ENCODE measurements around the gene DOCK2. TPM values are rescaled to one million over a fixed set of nuclear protein-coding genes. Genes with fewer than 3 reads are reported as not detected.

Gene DOCK2
- total RNA-seq, 1 experiment from 2014 or later = 1.4 TPM

DNA sequence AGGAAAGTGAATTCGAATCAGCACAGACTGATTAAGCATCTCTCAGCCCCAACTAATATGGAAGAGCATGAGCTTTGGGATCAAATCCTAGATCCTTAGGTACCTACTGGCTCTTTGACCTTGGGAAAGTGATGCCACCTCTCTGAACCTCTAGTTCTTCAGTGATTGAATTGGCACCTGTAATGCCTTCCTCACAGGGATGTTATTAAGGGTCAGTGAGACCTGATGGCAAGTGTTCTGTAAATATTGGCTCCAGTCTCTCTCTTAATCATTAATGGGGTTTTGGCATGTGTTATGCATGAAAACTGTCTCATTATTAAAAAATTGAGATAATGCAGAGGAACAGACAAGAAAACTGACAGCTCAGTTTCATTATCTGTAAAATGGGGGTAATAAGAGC is 227.4 kb downstream of the DOCK2 start:
- Histone ChIP-seq H3K4me1 (ENCODE audit: control insufficient read depth, insufficient read depth, low read length) (no peaks in the 10 kb centered on the region), H3K36me3 (ENCODE audit: control insufficient read depth, insufficient read depth, low read length) (no peaks in the 10 kb centered on the region), H3K27ac (ENCODE audit: low read length) (no peak overlapping the region), H3K9me3 (ENCODE audit: control insufficient read depth, insufficient read depth, low read depth, low read length) (no peaks in the 10 kb centered on the region), H3K4me3 (ENCODE audit: low read depth in 2 of 2, low read length in 2 of 2) (no peak overlapping the region), H3K27me3 (ENCODE audit: control insufficient read depth, insufficient read depth, low read length) (no peaks in the 10 kb centered on the region)
- intact Hi-C loops (cut with micrococcal nuclease; ENCODE audit: unreplicated experiment) (no loop called here), in situ Hi-C loops (cut with HindIII; ENCODE audit: low pct_unique_long_range_greater_than_20kb, low sequenced_read_pairs) (no loop called here)
- ChIA-PET CTCF (no interaction called here), POLR2A (no interaction called here)
- DNase-seq (ENCODE audit: low read depth, low spot score) (no peak), ATAC-seq (no peak)
- BruUV-seq (replicated peaks) = no TSS peak
- TF ChIP-seq, protein P1, sequence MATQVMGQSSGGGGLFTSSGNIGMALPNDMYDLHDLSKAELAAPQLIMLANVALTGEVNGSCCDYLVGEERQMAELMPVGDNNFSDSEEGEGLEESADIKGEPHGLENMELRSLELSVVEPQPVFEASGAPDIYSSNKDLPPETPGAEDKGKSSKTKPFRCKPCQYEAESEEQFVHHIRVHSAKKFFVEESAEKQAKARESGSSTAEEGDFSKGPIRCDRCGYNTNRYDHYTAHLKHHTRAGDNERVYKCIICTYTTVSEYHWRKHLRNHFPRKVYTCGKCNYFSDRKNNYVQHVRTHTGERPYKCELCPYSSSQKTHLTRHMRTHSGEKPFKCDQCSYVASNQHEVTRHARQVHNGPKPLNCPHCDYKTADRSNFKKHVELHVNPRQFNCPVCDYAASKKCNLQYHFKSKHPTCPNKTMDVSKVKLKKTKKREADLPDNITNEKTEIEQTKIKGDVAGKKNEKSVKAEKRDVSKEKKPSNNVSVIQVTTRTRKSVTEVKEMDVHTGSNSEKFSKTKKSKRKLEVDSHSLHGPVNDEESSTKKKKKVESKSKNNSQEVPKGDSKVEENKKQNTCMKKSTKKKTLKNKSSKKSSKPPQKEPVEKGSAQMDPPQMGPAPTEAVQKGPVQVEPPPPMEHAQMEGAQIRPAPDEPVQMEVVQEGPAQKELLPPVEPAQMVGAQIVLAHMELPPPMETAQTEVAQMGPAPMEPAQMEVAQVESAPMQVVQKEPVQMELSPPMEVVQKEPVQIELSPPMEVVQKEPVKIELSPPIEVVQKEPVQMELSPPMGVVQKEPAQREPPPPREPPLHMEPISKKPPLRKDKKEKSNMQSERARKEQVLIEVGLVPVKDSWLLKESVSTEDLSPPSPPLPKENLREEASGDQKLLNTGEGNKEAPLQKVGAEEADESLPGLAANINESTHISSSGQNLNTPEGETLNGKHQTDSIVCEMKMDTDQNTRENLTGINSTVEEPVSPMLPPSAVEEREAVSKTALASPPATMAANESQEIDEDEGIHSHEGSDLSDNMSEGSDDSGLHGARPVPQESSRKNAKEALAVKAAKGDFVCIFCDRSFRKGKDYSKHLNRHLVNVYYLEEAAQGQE (IDR thresholded peaks at IDR 0.05; ENCODE audit: insufficient read depth in 1 of 2, low read depth in 2 of 2, low read length in 1 of 2) = no peak
- no peak for TF ChIP-seq TCF7L2 (IDR thresholded peaks at IDR 0.05; ENCODE audit: low read depth, low read length)
- TF ChIP-seq POLR2AphosphoS5 (IDR thresholded peaks at IDR 0.05; ENCODE audit: low read depth, low read length) = no peak
- TF ChIP-seq, protein P2, sequence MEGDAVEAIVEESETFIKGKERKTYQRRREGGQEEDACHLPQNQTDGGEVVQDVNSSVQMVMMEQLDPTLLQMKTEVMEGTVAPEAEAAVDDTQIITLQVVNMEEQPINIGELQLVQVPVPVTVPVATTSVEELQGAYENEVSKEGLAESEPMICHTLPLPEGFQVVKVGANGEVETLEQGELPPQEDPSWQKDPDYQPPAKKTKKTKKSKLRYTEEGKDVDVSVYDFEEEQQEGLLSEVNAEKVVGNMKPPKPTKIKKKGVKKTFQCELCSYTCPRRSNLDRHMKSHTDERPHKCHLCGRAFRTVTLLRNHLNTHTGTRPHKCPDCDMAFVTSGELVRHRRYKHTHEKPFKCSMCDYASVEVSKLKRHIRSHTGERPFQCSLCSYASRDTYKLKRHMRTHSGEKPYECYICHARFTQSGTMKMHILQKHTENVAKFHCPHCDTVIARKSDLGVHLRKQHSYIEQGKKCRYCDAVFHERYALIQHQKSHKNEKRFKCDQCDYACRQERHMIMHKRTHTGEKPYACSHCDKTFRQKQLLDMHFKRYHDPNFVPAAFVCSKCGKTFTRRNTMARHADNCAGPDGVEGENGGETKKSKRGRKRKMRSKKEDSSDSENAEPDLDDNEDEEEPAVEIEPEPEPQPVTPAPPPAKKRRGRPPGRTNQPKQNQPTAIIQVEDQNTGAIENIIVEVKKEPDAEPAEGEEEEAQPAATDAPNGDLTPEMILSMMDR (IDR thresholded peaks at IDR 0.05) = no peak
- no peak for TF ChIP-seq SIN3A (IDR thresholded peaks at IDR 0.05; ENCODE audit: borderline replicate concordance, insufficient read depth, low read depth, low read length)

DNA sequence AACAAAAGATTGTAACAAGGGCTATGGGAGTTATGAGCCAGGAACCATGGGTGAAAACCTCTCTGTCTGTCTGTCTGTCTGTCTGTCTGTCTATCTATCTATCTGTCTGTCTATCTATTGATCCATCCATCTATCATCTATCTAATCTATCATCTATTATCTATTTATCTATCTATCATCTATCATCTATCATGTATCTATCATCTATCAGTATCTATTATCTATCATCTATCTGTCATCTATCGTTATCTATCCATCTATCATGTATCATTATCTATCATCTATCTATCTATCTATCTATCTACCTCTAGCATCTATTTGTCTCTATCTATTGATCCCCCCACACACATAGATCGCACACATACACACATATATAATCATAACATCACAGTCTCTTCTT is 230.3 kb downstream of the DOCK2 start:
- intact Hi-C loops (cut with micrococcal nuclease; ENCODE audit: unreplicated experiment) (no loop called here), in situ Hi-C loops (cut with HindIII; ENCODE audit: low pct_unique_long_range_greater_than_20kb, low sequenced_read_pairs) (no loop called here)
- ChIA-PET CTCF (no interaction called here), POLR2A (no interaction called here)
- Histone ChIP-seq H3K4me1 (ENCODE audit: control insufficient read depth, insufficient read depth, low read length) (no peaks in the 10 kb centered on the region), H3K9me3 (ENCODE audit: control insufficient read depth, insufficient read depth, low read depth, low read length) (no peaks in the 10 kb centered on the region), H3K4me3 (ENCODE audit: low read depth in 2 of 2, low read length in 2 of 2) (no peak overlapping the region), H3K36me3 (ENCODE audit: control insufficient read depth, insufficient read depth, low read length) (no peaks in the 10 kb centered on the region), H3K27me3 (ENCODE audit: control insufficient read depth, insufficient read depth, low read length) (no peaks in the 10 kb centered on the region), H3K27ac (ENCODE audit: low read length) (no peak overlapping the region)
- TF ChIP-seq, protein P1 (IDR thresholded peaks at IDR 0.05; ENCODE audit: insufficient read depth in 1 of 2, low read depth in 2 of 2, low read length in 1 of 2) = no peak
- TF ChIP-seq, protein P2 (IDR thresholded peaks at IDR 0.05) = no peak
- no peak for TF ChIP-seq POLR2AphosphoS5 (IDR thresholded peaks at IDR 0.05; ENCODE audit: low read depth, low read length)
- TF ChIP-seq TCF7L2 (IDR thresholded peaks at IDR 0.05; ENCODE audit: low read depth, low read length) = no peak
- no peak for TF ChIP-seq SIN3A (IDR thresholded peaks at IDR 0.05; ENCODE audit: borderline replicate concordance, insufficient read depth, low read depth, low read length)
- DNase-seq (ENCODE audit: low read depth, low spot score) (no peak), ATAC-seq (no peak)
- no TSS peak for BruUV-seq (replicated peaks)
